Osteocyte (in vitro differentiated cells): Measurements from ENCODE around the gene DDC. TPM values are rescaled to one million over a fixed set of nuclear protein-coding genes. Genes with fewer than 3 reads are reported as not detected.
A peak's percentile ranks its signal among the peaks of the same experiment; 100 is the strongest.
"Not testable (repeated sequence)": the region's sequence is repeated elsewhere in the genome, so short reads cannot be mapped to it uniquely, and the experiment has no call there.

Source experiments
- DNase-seq: peaks from one replicate; pipeline ENCODE4 v3.0.0; 2021; ENCODE audit warnings: mixed read lengths; ENCODE audit not compliant: unreplicated experiment; ENCODE audit errors: extremely low spot score
- H3K27ac Mint-ChIP-seq: one replicate; pipeline ENCODE4 v1.8.0; 2021; ENCODE audit warnings: mild to moderate bottlenecking, mixed read lengths; ENCODE audit not compliant: unreplicated experiment
- H3K27me3 Mint-ChIP-seq: one replicate; pipeline ENCODE4 v1.8.0; 2021; ENCODE audit warnings: mixed read lengths; ENCODE audit not compliant: unreplicated experiment
- H3K36me3 Mint-ChIP-seq: one replicate; pipeline ENCODE4 v1.8.0; 2021; ENCODE audit warnings: mixed read lengths; ENCODE audit not compliant: unreplicated experiment
- H3K4me1 Mint-ChIP-seq: one replicate; pipeline ENCODE4 v1.8.0; 2021; ENCODE audit warnings: mixed read lengths; ENCODE audit not compliant: unreplicated experiment
- H3K4me3 Mint-ChIP-seq: one replicate; pipeline ENCODE4 v1.8.0; 2021; ENCODE audit warnings: mild to moderate bottlenecking, moderate library complexity, mixed read lengths; ENCODE audit not compliant: unreplicated experiment
- H3K9me3 Mint-ChIP-seq: one replicate; pipeline ENCODE4 v1.8.0; 2021; ENCODE audit warnings: mixed read lengths; ENCODE audit not compliant: unreplicated experiment
- CTCF ChIP-seq: fragments of 200-600 bp; sonication (generic); IDR thresholded peaks from 2 replicates; pipeline ENCODE4 v1.5.0; 2021; ENCODE audit warnings: antibody characterized with exemption, mild to moderate bottlenecking, moderate library complexity
- total RNA-seq: library from RNA; stranded (reverse); gene quantifications from 2 replicates; pipeline ENCODE4 v1.2.1, GENCODE V29; 2021

Gene DDC
- total RNA-seq, 1 donor from 2014 or later, result not detected

- no peak for TF ChIP-seq CTCF
- H3K9me3 Mint-ChIP-seq, result no peaks in the 10 kb centered on the region
- H3K4me3 Mint-ChIP-seq, result no peak overlapping the region
- peaks cover 8% of the 10 kb centered on the region for H3K4me1 Mint-ChIP-seq
- H3K27me3 Mint-ChIP-seq, result peaks cover 3% of the 10 kb centered on the region
- DNase-seq, result no peak
- no peak overlapping the region for H3K27ac Mint-ChIP-seq
- no peaks in the 10 kb centered on the region for H3K36me3 Mint-ChIP-seq
Measured at GRCh38 chr7:50538478-50538877, 26.7 kb downstream of the DDC start.

GRCh38 chr7:50537417-50537816 is 27.8 kb downstream of the DDC start:
- H3K4me3 Mint-ChIP-seq, result no peak overlapping the region
- peak; percentile 68 for DNase-seq
- no peaks in the 10 kb centered on the region for H3K36me3 Mint-ChIP-seq
- H3K9me3 Mint-ChIP-seq, result no peaks in the 10 kb centered on the region
- no peak overlapping the region for H3K27ac Mint-ChIP-seq
- TF ChIP-seq CTCF, result no peak
- peaks cover 6% of the 10 kb centered on the region for H3K27me3 Mint-ChIP-seq
- peaks cover 8% of the 10 kb centered on the region for H3K4me1 Mint-ChIP-seq

- H3K4me1 Mint-ChIP-seq, H3K4me3 Mint-ChIP-seq, H3K9me3 Mint-ChIP-seq, DNase-seq, H3K36me3 Mint-ChIP-seq, H3K27me3 Mint-ChIP-seq: not testable (repeated sequence)
- H3K27ac Mint-ChIP-seq, result peak overlapping the region; percentile 23
Measured at GRCh38 chr7:50535291-50535711, 29.9 kb downstream of the DDC start.

- H3K27ac Mint-ChIP-seq, result peak overlapping the region; percentile 23
- peaks cover 9% of the 10 kb centered on the region for H3K27me3 Mint-ChIP-seq
- peaks cover 8% of the 10 kb centered on the region for H3K4me1 Mint-ChIP-seq
- H3K4me3 Mint-ChIP-seq, result no peak overlapping the region
- no peak for TF ChIP-seq CTCF
- H3K36me3 Mint-ChIP-seq, result no peaks in the 10 kb centered on the region
- H3K9me3 Mint-ChIP-seq, result no peaks in the 10 kb centered on the region
- DNase-seq, result no peak
Measured at GRCh38 chr7:50534690-50535290, 30.4 kb downstream of the DDC start.

GRCh38 chr7:50533866-50534265 is 31.3 kb downstream of the DDC start:
- H3K27me3 Mint-ChIP-seq, result peaks cover 9% of the 10 kb centered on the region
- no peak overlapping the region for H3K4me3 Mint-ChIP-seq
- peaks cover 8% of the 10 kb centered on the region for H3K4me1 Mint-ChIP-seq
- H3K27ac Mint-ChIP-seq, result no peak overlapping the region
- H3K36me3 Mint-ChIP-seq, result no peaks in the 10 kb centered on the region
- DNase-seq, result no peak
- H3K9me3 Mint-ChIP-seq, result no peaks in the 10 kb centered on the region
- TF ChIP-seq CTCF, result no peak

- peaks cover 21% of the 10 kb centered on the region for H3K27me3 Mint-ChIP-seq
- no peak overlapping the region for H3K27ac Mint-ChIP-seq
- H3K4me1 Mint-ChIP-seq, result peaks cover 8% of the 10 kb centered on the region
Measured at GRCh38 chr7:50531928-50532327, 33.3 kb downstream of the DDC start.

More at GRCh38 chr7:50531928-50532327, 33.3 kb downstream of the DDC start:
- DNase-seq, result no peak
- Mint-ChIP-seq H3K4me3 (no peak overlapping the region), H3K36me3 (no peaks in the 10 kb centered on the region), H3K9me3 (no peaks in the 10 kb centered on the region)
- TF ChIP-seq CTCF, result no peak
